SU-DHL-6 (cell line): ENCODE data around the gene VASN.
"Not testable (repeated sequence)": the region's sequence is repeated elsewhere in the genome, so short reads cannot be mapped to it uniquely, and the experiment has no call there.

Source experiments
- H2AFZ ChIP-seq: fragments of 200-600 bp; sonication (generic); 2 replicates; pipeline ENCODE4 v1.6.1; 2014; ENCODE audit warnings: low read depth, mild to moderate bottlenecking, moderate library complexity, mixed read lengths, antibody characterized with exemption, low read length; ENCODE audit not compliant: severe bottlenecking
- H3F3A ChIP-seq: fragments of 200-600 bp; shearing (Covaris generic); 2 replicates; pipeline ENCODE4 v1.6.0; 2016; ENCODE audit warnings: antibody characterized with exemption, mild to moderate bottlenecking; ENCODE audit not compliant: insufficient read depth
- H3K27ac ChIP-seq: fragments of 200-600 bp; sonication (generic); 2 replicates; pipeline ENCODE4 v1.5.1; 2016; ENCODE audit warnings: low read depth, mild to moderate bottlenecking, low read length, moderate library complexity, mixed read lengths
- H3K27me3 ChIP-seq: fragments of 200-600 bp; sonication (generic), shearing (Covaris generic); 2 replicates; pipeline ENCODE4 v1.6.0; 2014; ENCODE audit warnings: mild to moderate bottlenecking, low read length
- H3K36me3 ChIP-seq: fragments of 200-600 bp; sonication (generic); 2 replicates; pipeline ENCODE4 v1.6.1; 2014; ENCODE audit warnings: mild to moderate bottlenecking, low read length, mixed read lengths
- H3K4me2 ChIP-seq: fragments of 300-600, 200-600 bp; shearing (Covaris generic), sonication (generic); 2 replicates; pipeline ENCODE4 v1.6.0; 2014; ENCODE audit warnings: low read length, low read depth, mild to moderate bottlenecking; ENCODE audit not compliant: poor library complexity, severe bottlenecking
- H3K4me3 ChIP-seq: fragments of 200-600 bp; sonication (generic); 2 replicates; pipeline ENCODE4 v1.5.1; 2014; ENCODE audit warnings: antibody characterized with exemption, low read length, mild to moderate bottlenecking, mixed read lengths; ENCODE audit not compliant: insufficient read depth, poor library complexity, severe bottlenecking
- H3K79me2 ChIP-seq: fragments of 200-600 bp; sonication (generic); 2 replicates; pipeline ENCODE4 v1.6.1; 2014; ENCODE audit warnings: mild to moderate bottlenecking, low read length, moderate library complexity; ENCODE audit not compliant: insufficient read depth
- H3K9ac ChIP-seq: fragments of 200-600 bp; sonication (generic); 2 replicates; pipeline ENCODE4 v1.7.0; 2014; ENCODE audit warnings: mild to moderate bottlenecking, low read length
- H3K9me2 ChIP-seq: fragments of 200-600 bp; sonication (generic); replicated peaks from 2 replicates; pipeline ENCODE4 v1.6.1; 2014; ENCODE audit warnings: low read length; ENCODE audit not compliant: insufficient read depth
- H3K9me3 ChIP-seq: fragments of 200-600 bp; sonication (generic); 2 replicates; pipeline ENCODE4 v1.6.1; 2014; ENCODE audit warnings: low read length, mixed read lengths; ENCODE audit not compliant: insufficient read depth
- H4K20me1 ChIP-seq: fragments of 200-600 bp; sonication (generic); 2 replicates; pipeline ENCODE4 v1.6.1; 2014; ENCODE audit warnings: low read depth, mild to moderate bottlenecking, antibody characterized with exemption, low read length, moderate library complexity, mixed read lengths
- CTCF ChIP-seq: fragments of 200-600 bp; sonication (generic); IDR thresholded peaks from one replicate; pipeline ENCODE4 v1.5.1; 2017; ENCODE audit warnings: antibody characterized with exemption, mild to moderate bottlenecking, low read length, moderate library complexity; ENCODE audit not compliant: insufficient read depth, poor library complexity, severe bottlenecking
- EZH2phosphoT487 ChIP-seq: fragments of 200-600 bp; sonication (generic), shearing (Covaris generic); conservative IDR thresholded peaks from 2 replicates; pipeline ENCODE4 v1.6.1; 2018; ENCODE audit warnings: mild to moderate bottlenecking, antibody characterized with exemption, low read length, moderate library complexity, mixed read lengths

Gene VASN

GRCh38 chr16:4342866-4343744, 28.5 kb upstream of the VASN start:
- Histone ChIP-seq H4K20me1 (no peaks in the 10 kb centered on the region; the same call in 1 of the 2 replicates), H2AFZ (no peak overlapping the region), H3K4me2 (no peak overlapping the region), H3K27me3 (no peaks in the 10 kb centered on the region), H3K27ac (no peak overlapping the region), H3K9me3 (no peaks in the 10 kb centered on the region), H3F3A (peaks cover 8% of the 10 kb centered on the region; the same call in 1 of the 2 replicates), H3K36me3 (no peaks in the 10 kb centered on the region), H3K9me2 (no peaks in the 10 kb centered on the region), H3K9ac (no peak overlapping the region), H3K79me2 (peaks cover 50% of the 10 kb centered on the region), H3K4me3 (no peak overlapping the region)
- no peak for TF ChIP-seq EZH2phosphoT487
- no peak for TF ChIP-seq CTCF

- H2AFZ ChIP-seq, H3K4me3 ChIP-seq: not testable (repeated sequence)
Measured at GRCh38 chr16:4344300-4344982, 27.2 kb upstream of the VASN start.

GRCh38 chr16:4344983-4345835, 26.4 kb upstream of the VASN start:
- Histone ChIP-seq H4K20me1 (no peaks in the 10 kb centered on the region; the same call in 1 of the 2 replicates), H2AFZ (no peak overlapping the region), H3K27ac (no peak overlapping the region), H3K4me3 (no peak overlapping the region), H3K9ac (no peak overlapping the region), H3K9me3 (no peaks in the 10 kb centered on the region), H3F3A (peaks cover 8% of the 10 kb centered on the region; the same call in 1 of the 2 replicates), H3K36me3 (no peaks in the 10 kb centered on the region), H3K27me3 (no peaks in the 10 kb centered on the region), H3K4me2 (no peak overlapping the region), H3K9me2 (no peaks in the 10 kb centered on the region), H3K79me2 (peaks cover 71% of the 10 kb centered on the region)
- TF ChIP-seq EZH2phosphoT487 (no peak), CTCF (no peak)

More at GRCh38 chr16:4344300-4344982, 27.2 kb upstream of the VASN start:
- H3K9ac ChIP-seq, H3K4me2 ChIP-seq, H3K27me3 ChIP-seq, H3K27ac ChIP-seq, H3K36me3 ChIP-seq, H3K9me2 ChIP-seq, H4K20me1 ChIP-seq, H3K9me3 ChIP-seq, H3F3A ChIP-seq: not testable (repeated sequence)
- H3K79me2 ChIP-seq: peaks cover 63% of the 10 kb centered on the region
